Measurements from ENCODE around the gene CAPN3. TPM values are rescaled to one million over a fixed set of nuclear protein-coding genes. Genes with fewer than 3 reads are reported as not detected.

CAPN3 gene
- total RNA-seq, 4 donors from 2014 or later = 17.0 to 35.2 (median 19.3) TPM

DNA sequence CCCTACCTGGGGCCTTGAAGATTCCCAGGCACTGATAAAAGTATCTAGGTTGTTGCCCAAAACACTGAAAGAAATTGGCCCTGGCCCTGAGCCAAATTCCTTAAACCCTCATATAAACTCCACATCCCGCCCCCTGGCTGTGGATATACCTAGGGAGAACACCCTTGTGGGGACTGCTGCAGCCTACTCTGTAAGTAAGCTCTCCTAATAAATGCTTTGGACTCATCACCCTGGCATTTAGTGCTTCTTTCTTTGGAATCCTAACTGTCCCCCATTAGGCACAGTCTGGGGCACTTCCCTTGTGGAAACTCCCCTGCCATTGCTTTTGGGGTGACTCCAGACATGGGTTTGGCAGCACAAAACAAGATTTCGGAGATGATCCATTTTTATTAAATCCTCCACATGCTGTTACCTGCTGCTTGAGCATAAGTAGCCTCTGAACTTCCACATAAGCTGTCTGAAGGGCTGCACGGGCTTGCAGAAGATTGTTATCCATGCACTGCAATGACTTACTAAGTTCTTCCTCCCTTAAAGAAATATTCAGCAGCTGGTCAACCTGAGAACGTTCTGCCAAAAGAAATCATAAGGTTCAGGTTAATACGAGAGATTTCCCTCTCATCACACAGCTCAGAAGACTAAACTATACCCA lies 85.2 kb downstream of the CAPN3 start:
- in situ Hi-C loops (cut with MboI; ENCODE audit: low pct_ligation_motif_present in 1 of 4, low pct_unique_long_range_greater_than_20kb in 1 of 4, low sequenced_read_pairs in 3 of 4) = no loop called here
- Histone ChIP-seq H3K4me3 (no peak overlapping the region), H3K4me1 (no peaks in the 10 kb centered on the region), H3K27me3 (no peaks in the 10 kb centered on the region), H3K27ac (no peak overlapping the region), H3K36me3 (peaks cover 0 to 56% (median 22%) of the 10 kb centered on the region in 4 donors), H3K9me3 (no peaks in the 10 kb centered on the region)
- DNase-seq = no peak
- intact Hi-C loops (cut with DNase I; ENCODE audit: low total_unique reads) = no loop called here
- TF ChIP-seq, protein P1, sequence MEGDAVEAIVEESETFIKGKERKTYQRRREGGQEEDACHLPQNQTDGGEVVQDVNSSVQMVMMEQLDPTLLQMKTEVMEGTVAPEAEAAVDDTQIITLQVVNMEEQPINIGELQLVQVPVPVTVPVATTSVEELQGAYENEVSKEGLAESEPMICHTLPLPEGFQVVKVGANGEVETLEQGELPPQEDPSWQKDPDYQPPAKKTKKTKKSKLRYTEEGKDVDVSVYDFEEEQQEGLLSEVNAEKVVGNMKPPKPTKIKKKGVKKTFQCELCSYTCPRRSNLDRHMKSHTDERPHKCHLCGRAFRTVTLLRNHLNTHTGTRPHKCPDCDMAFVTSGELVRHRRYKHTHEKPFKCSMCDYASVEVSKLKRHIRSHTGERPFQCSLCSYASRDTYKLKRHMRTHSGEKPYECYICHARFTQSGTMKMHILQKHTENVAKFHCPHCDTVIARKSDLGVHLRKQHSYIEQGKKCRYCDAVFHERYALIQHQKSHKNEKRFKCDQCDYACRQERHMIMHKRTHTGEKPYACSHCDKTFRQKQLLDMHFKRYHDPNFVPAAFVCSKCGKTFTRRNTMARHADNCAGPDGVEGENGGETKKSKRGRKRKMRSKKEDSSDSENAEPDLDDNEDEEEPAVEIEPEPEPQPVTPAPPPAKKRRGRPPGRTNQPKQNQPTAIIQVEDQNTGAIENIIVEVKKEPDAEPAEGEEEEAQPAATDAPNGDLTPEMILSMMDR (IDR thresholded peaks at IDR 0.05) = no peak
- TF ChIP-seq EP300 (IDR thresholded peaks at IDR 0.05; ENCODE audit: low read depth) (no peak), POLR2AphosphoS5 (IDR thresholded peaks at IDR 0.05) (no peak), POLR2A (IDR thresholded peaks at IDR 0.05) (no peak)
- WGBS, 2 donors (ENCODE audit: low coverage in 1 of 2) = 84 to 89% methylated on average over 3 to 5 of the region's 5 CpGs

DNA sequence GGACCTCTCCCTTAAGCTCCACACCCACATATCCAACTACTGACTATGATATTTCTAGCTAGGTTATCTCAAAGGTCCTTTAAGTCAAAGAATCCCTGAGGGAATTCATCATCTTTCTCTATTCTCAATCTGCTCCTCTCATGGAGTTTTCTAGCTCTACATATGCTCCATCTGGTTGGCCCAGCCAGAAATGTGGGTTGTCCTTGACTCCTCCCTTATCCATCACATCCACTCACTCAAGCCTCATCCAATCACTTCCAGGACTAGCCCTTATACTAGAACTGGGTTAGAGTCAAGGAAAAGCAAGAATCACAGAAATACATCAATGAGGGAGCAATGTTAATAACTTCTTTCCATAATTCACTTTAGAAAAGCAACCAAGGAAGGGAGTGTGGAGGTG lies 86.2 kb downstream of the CAPN3 start:
- Histone ChIP-seq H3K9me3 (no peaks in the 10 kb centered on the region), H3K27ac (no peak overlapping the region), H3K4me1 (no peaks in the 10 kb centered on the region), H3K36me3 (peaks cover 0 to 58% (median 25%) of the 10 kb centered on the region in 4 donors), H3K27me3 (no peaks in the 10 kb centered on the region), H3K4me3 (no peak overlapping the region)
- TF ChIP-seq POLR2A (IDR thresholded peaks at IDR 0.05) = no peak
- no peak for TF ChIP-seq POLR2AphosphoS5 (IDR thresholded peaks at IDR 0.05)
- no peak for TF ChIP-seq EP300 (IDR thresholded peaks at IDR 0.05; ENCODE audit: low read depth)
- TF ChIP-seq, protein P1 (IDR thresholded peaks at IDR 0.05) = no peak
- no peak for DNase-seq
- in situ Hi-C loops (cut with MboI; ENCODE audit: low pct_ligation_motif_present in 1 of 4, low pct_unique_long_range_greater_than_20kb in 1 of 4, low sequenced_read_pairs in 3 of 4) = no loop called here
- intact Hi-C loops (cut with DNase I; ENCODE audit: low total_unique reads) = no loop called here

DNA sequence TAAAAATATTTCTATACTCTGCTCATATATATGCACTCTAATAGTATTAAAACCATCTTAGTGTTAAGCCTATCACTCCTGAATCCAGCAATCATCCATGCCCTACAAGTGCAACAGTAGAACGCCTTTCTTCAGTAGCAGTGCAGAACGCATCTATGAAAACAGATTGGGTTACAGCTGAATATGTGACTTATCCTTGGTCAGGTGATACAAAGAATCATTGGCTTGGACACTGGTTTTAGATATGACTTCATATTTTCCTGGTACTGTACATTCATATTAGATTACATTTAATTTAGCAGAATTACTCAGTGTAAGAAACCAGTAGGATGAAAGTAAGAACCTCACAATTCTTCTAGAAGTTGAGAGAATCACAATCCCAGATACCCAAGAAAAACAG lies 88.3 kb downstream of the CAPN3 start:
- no peaks in the 10 kb centered on the region for H3K27me3 ChIP-seq
- no peak for DNase-seq
- H3K27ac ChIP-seq = no peak overlapping the region
- no peak overlapping the region for H3K4me3 ChIP-seq
- H3K4me1 ChIP-seq = no peaks in the 10 kb centered on the region
- in situ Hi-C loops (cut with MboI; ENCODE audit: low pct_ligation_motif_present in 1 of 4, low pct_unique_long_range_greater_than_20kb in 1 of 4, low sequenced_read_pairs in 3 of 4) (no loop called here), intact Hi-C loops (cut with DNase I; ENCODE audit: low total_unique reads) (loop anchor here (1.0 kb wide), 1 partner anchor 21 kb away; no protein-coding TSS in a partner anchor)
- H3K36me3 ChIP-seq = peaks cover 0 to 59% (median 26%) of the 10 kb centered on the region in 4 donors
- TF ChIP-seq EP300 (IDR thresholded peaks at IDR 0.05; ENCODE audit: low read depth) = no peak
- TF ChIP-seq POLR2AphosphoS5 (IDR thresholded peaks at IDR 0.05) = no peak
- TF ChIP-seq, protein P1 (IDR thresholded peaks at IDR 0.05) = no peak
- TF ChIP-seq POLR2A (IDR thresholded peaks at IDR 0.05) = no peak
- WGBS, 2 donors (ENCODE audit: low coverage in 1 of 2) = 98% methylated on average over 2 of the region's 2 CpGs; no CpG with 5 or more reads in 1 of the 2 donors
- H3K9me3 ChIP-seq = no peaks in the 10 kb centered on the region

DNA sequence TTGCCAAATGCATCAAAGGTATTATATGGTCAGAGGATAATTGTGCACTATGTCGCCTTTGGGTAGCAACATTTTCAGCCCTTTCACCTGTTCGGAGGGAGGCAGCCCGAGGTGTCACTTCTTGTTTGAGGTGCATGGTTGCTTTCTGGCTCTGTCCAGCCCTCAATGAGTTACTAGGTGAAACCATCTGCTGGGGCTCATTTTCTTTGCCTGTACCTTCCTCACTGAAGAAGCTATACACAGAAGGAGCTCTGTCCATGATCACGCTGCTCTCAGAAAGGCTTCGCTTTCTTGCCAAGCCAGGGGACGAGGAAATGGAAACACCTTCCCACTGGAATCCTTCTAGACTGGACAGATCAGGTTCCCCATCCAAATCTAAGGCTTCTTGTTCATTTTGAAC lies 89.0 kb downstream of the CAPN3 start:
- WGBS, 2 donors (ENCODE audit: low coverage in 1 of 2) = 94 to 96% methylated on average over 5 to 6 of the region's 6 CpGs
- H3K27me3 ChIP-seq = no peaks in the 10 kb centered on the region

More for the DNA sequence above, 89.0 kb downstream of the CAPN3 start:
- TF ChIP-seq, protein P1 (IDR thresholded peaks at IDR 0.05) = no peak
- TF ChIP-seq POLR2AphosphoS5 (IDR thresholded peaks at IDR 0.05) (no peak), EP300 (IDR thresholded peaks at IDR 0.05; ENCODE audit: low read depth) (no peak), POLR2A (IDR thresholded peaks at IDR 0.05) (no peak)
- no peak overlapping the region for H3K4me3 ChIP-seq
- no peak overlapping the region for H3K27ac ChIP-seq
- no peaks in the 10 kb centered on the region for H3K9me3 ChIP-seq
- no peak for DNase-seq
- intact Hi-C loops (cut with DNase I; ENCODE audit: low total_unique reads) = no loop called here
- H3K36me3 ChIP-seq = peaks cover 0 to 59% (median 22%) of the 10 kb centered on the region in 4 donors
- in situ Hi-C loops (cut with MboI; ENCODE audit: low pct_ligation_motif_present in 1 of 4, low pct_unique_long_range_greater_than_20kb in 1 of 4, low sequenced_read_pairs in 3 of 4) = no loop called here
- no peaks in the 10 kb centered on the region for H3K4me1 ChIP-seq
